HEK293 (cell line): ENCODE results near the gene RASA4B.
A peak's percentile ranks its signal among the peaks of the same experiment; 100 is the strongest.

ENCODE experiments used
- CTCF ChIA-PET: fragments of 350-600 bp; formaldehyde crosslinking; extraction: SDS; loops from one replicate; lab custom pipeline; 2021; ENCODE audit warnings: antibody characterized with exemption; lab: Yijun Ruan, JAX
- POLR2A ChIA-PET: fragments of 300-600 bp; formaldehyde crosslinking; extraction: SDS; loops from one replicate; lab custom pipeline; 2020; ENCODE audit warnings: antibody characterized with exemption, inconsistent platforms; lab: Yijun Ruan, JAX
- H3K27ac ChIP-seq: fragments of 200-500 bp; sonication (Bioruptor generic); 2 replicates; pipeline ENCODE4 v1.5.1; 2014; ENCODE audit warnings: low read depth, low read length, control low read depth, inconsistent platforms; ENCODE audit errors: extremely low read depth
- H3K36me3 ChIP-seq, 2 experiments: fragments of 200-500 bp in 1 of 2; sonication (Bioruptor generic) in 1 of 2; 1 replicate in 1 of 2; 2 replicates in 1 of 2; pipeline ENCODE4 v1.5.1; 2014 to 2017; ENCODE audit warnings: inconsistent platforms in 2 of 2, low read length in 2 of 2; ENCODE audit not compliant: control insufficient read depth in 2 of 2, insufficient read depth in 1 of 2
- H3K4me1 ChIP-seq: fragments of 200-500 bp; sonication (Bioruptor generic); 2 replicates; pipeline ENCODE4 v1.5.1; 2014; ENCODE audit warnings: mild to moderate bottlenecking, low read length, inconsistent platforms; ENCODE audit not compliant: control insufficient read depth, insufficient read depth
- H3K4me3 ChIP-seq: 2 replicates; pipeline ENCODE4 v1.5.1; 2011; ENCODE audit warnings: low read depth, mild to moderate bottlenecking, control low read depth, low read length, moderate library complexity
- H3K9me3 ChIP-seq: fragments of 200-500 bp; sonication (Bioruptor generic); 2 replicates; pipeline ENCODE4 v1.5.1; 2014; ENCODE audit warnings: low read depth, low read length, inconsistent platforms; ENCODE audit not compliant: control insufficient read depth, insufficient read depth
- ELK4 ChIP-seq: IDR thresholded peaks from 2 replicates; pipeline ENCODE4 v1.6.1; 2011; ENCODE audit warnings: mild to moderate bottlenecking, low read depth, low read length, borderline replicate concordance
- FEZF1 ChIP-seq: fragments of 450-650 bp; formaldehyde crosslinking; IDR thresholded peaks from 2 replicates; pipeline ENCODE4 v1.5.1; 2016; ENCODE audit warnings: missing biosample characterization, missing genetic modification characterization
- GLI4 ChIP-seq: fragments of 450-650 bp; formaldehyde crosslinking; IDR thresholded peaks from 2 replicates; pipeline ENCODE4 v1.5.1; 2016; ENCODE audit warnings: missing biosample characterization, missing genetic modification characterization
- GLIS1 ChIP-seq: fragments of 450-650 bp; formaldehyde crosslinking; IDR thresholded peaks from 2 replicates; pipeline ENCODE4 v1.5.1; 2016; ENCODE audit warnings: missing biosample characterization, missing genetic modification characterization
- GLIS2 ChIP-seq: fragments of 450-650 bp; formaldehyde crosslinking; IDR thresholded peaks from 2 replicates; pipeline ENCODE4 v1.5.1; 2016; ENCODE audit warnings: missing biosample characterization, missing genetic modification characterization
- PRDM10 ChIP-seq: fragments of 450-650 bp; formaldehyde crosslinking; IDR thresholded peaks from 2 replicates; pipeline ENCODE4 v1.5.1; 2016; ENCODE audit warnings: missing biosample characterization, missing genetic modification characterization
- SP2 ChIP-seq: fragments of 450-650 bp; formaldehyde crosslinking; IDR thresholded peaks from 2 replicates; pipeline ENCODE4 v1.5.1; 2016; ENCODE audit warnings: missing biosample characterization, missing genetic modification characterization
- ZBTB6 ChIP-seq: fragments of 450-650 bp; formaldehyde crosslinking; IDR thresholded peaks from 2 replicates; pipeline ENCODE4 v1.5.1; 2017; ENCODE audit warnings: missing biosample characterization, missing genetic modification characterization
- ZFHX2 ChIP-seq: fragments of 450-650 bp; formaldehyde crosslinking; conservative IDR thresholded peaks from 2 replicates; pipeline ENCODE4 v1.5.1; 2016; ENCODE audit warnings: missing biosample characterization, missing genetic modification characterization
- ZFP69B ChIP-seq: fragments of 450-650 bp; formaldehyde crosslinking; IDR thresholded peaks from 2 replicates; pipeline ENCODE4 v1.5.1; 2016; ENCODE audit warnings: missing biosample characterization, missing genetic modification characterization
- ZIC2 ChIP-seq: fragments of 450-650 bp; formaldehyde crosslinking; IDR thresholded peaks from 2 replicates; pipeline ENCODE4 v1.5.1; 2016; ENCODE audit warnings: missing biosample characterization, missing genetic modification characterization
- ZNF335 ChIP-seq: fragments of 450-650 bp; formaldehyde crosslinking; conservative IDR thresholded peaks from 2 replicates; pipeline ENCODE4 v1.5.1; 2016; ENCODE audit warnings: missing biosample characterization, missing genetic modification characterization
- ZNF416 ChIP-seq: fragments of 450-650 bp; formaldehyde crosslinking; IDR thresholded peaks from 2 replicates; pipeline ENCODE4 v1.5.1; 2016; ENCODE audit warnings: missing biosample characterization, missing genetic modification characterization
- ZNF555 ChIP-seq: fragments of 450-650 bp; formaldehyde crosslinking; conservative IDR thresholded peaks from 2 replicates; pipeline ENCODE4 v1.5.1; 2017; ENCODE audit warnings: missing biosample characterization, mild to moderate bottlenecking, missing genetic modification characterization, inconsistent platforms
- ZNF623 ChIP-seq: fragments of 450-650 bp; formaldehyde crosslinking; IDR thresholded peaks from 2 replicates; pipeline ENCODE4 v1.5.1; 2016; ENCODE audit warnings: missing biosample characterization, missing genetic modification characterization
- ZNF785 ChIP-seq: fragments of 450-650 bp; formaldehyde crosslinking; IDR thresholded peaks from 2 replicates; pipeline ENCODE4 v1.5.1; 2016; ENCODE audit warnings: missing biosample characterization, missing genetic modification characterization

Gene RASA4B

GRCh38 chr7:102472126-102473041 lies 45.2 kb downstream of the RASA4B start:
- no peaks in the 10 kb centered on the region for H3K9me3 ChIP-seq
- ChIA-PET CTCF (no interaction called here), POLR2A (no interaction called here)
- no peak overlapping the region for H3K27ac ChIP-seq
- H3K4me1 ChIP-seq: no peaks in the 10 kb centered on the region
- no peak overlapping the region for H3K4me3 ChIP-seq
- H3K36me3 ChIP-seq: peaks cover 0 to 52% of the 10 kb centered on the region in 2 experiments; a peak in 2 of 3 replicates
- TF ChIP-seq GLIS2 (tag by site-specific recombination) (peak; percentile 24; the same call in 1 of the 2 replicates), SP2 (tag by site-specific recombination) (peak; percentile 43), ZNF785 (no peak), ELK4 (no peak), ZNF335 (no peak), ZIC2 (no peak), GLIS1 (peak; percentile 43; the same call in 1 of the 2 replicates)
- TF ChIP-seq, all 188 proteins: peak for 3

- Histone ChIP-seq H3K4me3 (no peak overlapping the region), H3K27ac (no peak overlapping the region), H3K4me1 (no peaks in the 10 kb centered on the region; the same call in 1 of the 2 replicates), H3K36me3 (peaks cover 0 to 53% of the 10 kb centered on the region in 2 experiments; a peak in 2 of 3 replicates), H3K9me3 (no peaks in the 10 kb centered on the region)
- ChIA-PET POLR2A (no interaction called here), CTCF (no interaction called here)
- TF ChIP-seq ZNF555 (no peak), ZNF416 (tag by site-specific recombination) (no peak), GLI4 (tag by site-specific recombination) (no peak), FEZF1 (no peak), ZBTB6 (tag by site-specific recombination) (no peak), ZFP69B (tag by site-specific recombination) (no peak)
Observed at GRCh38 chr7:102471791-102472125, 45.8 kb downstream of the RASA4B start.

- POLR2A ChIA-PET: no interaction called here
- CTCF ChIA-PET: no interaction called here
Observed at GRCh38 chr7:102469972-102470825, 47.4 kb downstream of the RASA4B start.

More at GRCh38 chr7:102469972-102470825, 47.4 kb downstream of the RASA4B start:
- H3K4me3 ChIP-seq: no peak overlapping the region
- H3K27ac ChIP-seq: no peak overlapping the region
- no peaks in the 10 kb centered on the region for H3K9me3 ChIP-seq
- TF ChIP-seq PRDM10 (tag by site-specific recombination) (peak; percentile 60), ZFHX2 (tag by site-specific recombination) (no peak), ZNF623 (tag by site-specific recombination) (peak; percentile 46; the same call in 1 of the 2 replicates)
- no peaks in the 10 kb centered on the region; the same call in 1 of the 2 replicates for H3K4me1 ChIP-seq
- peaks cover 0 to 56% of the 10 kb centered on the region in 2 experiments; a peak in 2 of 3 replicates for H3K36me3 ChIP-seq
